H9 (cell line): Measurements from ENCODE around the gene COL19A1. TPM values are rescaled to one million over a fixed set of nuclear protein-coding genes. Genes with fewer than 3 reads are reported as not detected.

ENCODE experiments used
- DNase-seq: peaks from one replicate; pipeline ENCODE4 v3.0.0-alpha.2; 2017
- H2AFZ ChIP-seq: one replicate; pipeline ENCODE4 v1.6.1; 2013; ENCODE audit warnings: mild to moderate bottlenecking, low read length, control low read depth, moderate library complexity
- H2AK5ac ChIP-seq: 2 replicates; pipeline ENCODE4 v1.6.1; 2013; ENCODE audit warnings: low read length, control low read depth, mixed read lengths; ENCODE audit not compliant: insufficient read length
- H2BK120ac ChIP-seq: one replicate; pipeline ENCODE4 v1.6.1; 2013; ENCODE audit warnings: low read depth, mild to moderate bottlenecking, low read length, control low read depth, inconsistent platforms; ENCODE audit not compliant: poor library complexity, severe bottlenecking
- H2BK12ac ChIP-seq: 2 replicates; pipeline ENCODE4 v1.6.1; 2013; ENCODE audit warnings: low read length, control low read depth, mixed read lengths, low read depth; ENCODE audit not compliant: insufficient read length
- H2BK15ac ChIP-seq: 2 replicates; pipeline ENCODE4 v1.6.1; 2013; ENCODE audit warnings: low read depth, low read length, control low read depth
- H2BK20ac ChIP-seq: one replicate; pipeline ENCODE4 v1.6.1; 2013; ENCODE audit warnings: low read depth, mild to moderate bottlenecking, low read length, control low read depth, inconsistent platforms; ENCODE audit not compliant: poor library complexity, severe bottlenecking
- H2BK5ac ChIP-seq: 2 replicates; pipeline ENCODE4 v1.6.1; 2013; ENCODE audit warnings: low read length, control low read depth, mixed read lengths; ENCODE audit not compliant: insufficient read length
- H3K14ac ChIP-seq: 2 replicates; pipeline ENCODE4 v1.6.1; 2013; ENCODE audit warnings: low read length, control low read depth; ENCODE audit not compliant: insufficient read depth
- H3K18ac ChIP-seq: 2 replicates; pipeline ENCODE4 v1.6.1; 2013; ENCODE audit warnings: low read depth, mild to moderate bottlenecking, mixed read lengths, low read length, control low read depth; ENCODE audit not compliant: insufficient read length
- H3K23ac ChIP-seq: 2 replicates; pipeline ENCODE4 v1.6.1; 2013; ENCODE audit warnings: low read length, control low read depth, mixed read lengths, low read depth; ENCODE audit not compliant: insufficient read length
- H3K23me2 ChIP-seq: 2 replicates; pipeline ENCODE4 v1.6.1; 2013; ENCODE audit warnings: low read depth, mild to moderate bottlenecking, mixed read lengths, low read length, control low read depth; ENCODE audit not compliant: insufficient read length, poor library complexity, severe bottlenecking
- H3K27ac ChIP-seq: 2 replicates; pipeline ENCODE4 v1.5.1; 2013; ENCODE audit warnings: low read length, control low read depth, mixed read lengths, low read depth; ENCODE audit not compliant: insufficient read length
- H3K27me3 ChIP-seq: 2 replicates; pipeline ENCODE4 v1.6.1; 2013; ENCODE audit warnings: low read length, control low read depth, inconsistent platforms; ENCODE audit not compliant: insufficient read depth
- H3K4ac ChIP-seq: 2 replicates; pipeline ENCODE4 v1.6.1; 2013; ENCODE audit warnings: low read depth, mild to moderate bottlenecking, control low read depth, inconsistent platforms, low read length, moderate library complexity
- H3K4me1 ChIP-seq: 2 replicates; pipeline ENCODE4 v1.6.1; 2013; ENCODE audit warnings: low read length, control low read depth, inconsistent platforms; ENCODE audit not compliant: insufficient read depth
- H3K4me2 ChIP-seq: 2 replicates; pipeline ENCODE4 v1.6.1; 2013; ENCODE audit warnings: low read length, control low read depth, mixed read lengths; ENCODE audit not compliant: insufficient read length, insufficient read depth
- H3K56ac ChIP-seq: 2 replicates; pipeline ENCODE4 v1.6.1; 2013; ENCODE audit warnings: low read depth, mild to moderate bottlenecking, mixed read lengths, low read length, control low read depth; ENCODE audit not compliant: insufficient read length
- H3K79me1 ChIP-seq: 2 replicates; pipeline ENCODE4 v1.6.1; 2013; ENCODE audit warnings: low read depth, mild to moderate bottlenecking, moderate library complexity, low read length, control low read depth, inconsistent platforms; ENCODE audit not compliant: insufficient read depth, poor library complexity, severe bottlenecking
- H3K79me2 ChIP-seq: 2 replicates; pipeline ENCODE4 v1.6.1; 2013; ENCODE audit warnings: low read length, control low read depth, inconsistent platforms; ENCODE audit not compliant: insufficient read depth
- H3K9ac ChIP-seq: 2 replicates; pipeline ENCODE4 v1.6.1; 2013; ENCODE audit warnings: low read length, control low read depth, mixed read lengths; ENCODE audit not compliant: insufficient read length; ENCODE audit errors: extremely low read depth
- H3K9me3 ChIP-seq: one replicate; pipeline ENCODE4 v1.6.1; 2013; ENCODE audit warnings: low read depth, low read length, inconsistent platforms; ENCODE audit not compliant: control insufficient read depth
- H3T11ph ChIP-seq: one replicate; pipeline ENCODE4 v1.6.1; 2013; ENCODE audit warnings: mild to moderate bottlenecking, low read length, control low read depth, inconsistent platforms
- H4K20me1 ChIP-seq: one replicate; pipeline ENCODE4 v1.6.1; 2013; ENCODE audit not compliant: control insufficient read depth, insufficient read length, insufficient read depth
- H4K5ac ChIP-seq: 2 replicates; pipeline ENCODE4 v1.6.1; 2013; ENCODE audit warnings: low read depth, mild to moderate bottlenecking, mixed read lengths, low read length, control low read depth; ENCODE audit not compliant: insufficient read length
- H4K8ac ChIP-seq: replicated peaks from 2 replicates; pipeline ENCODE4 v1.6.1; 2013; ENCODE audit warnings: low read length, control low read depth, mixed read lengths, low read depth; ENCODE audit not compliant: insufficient read length
- H4K91ac ChIP-seq: 2 replicates; pipeline ENCODE4 v1.6.1; 2013; ENCODE audit warnings: low read depth, mild to moderate bottlenecking, moderate library complexity, mixed read lengths, low read length, control low read depth; ENCODE audit not compliant: insufficient read length
- H3K27ac Mint-ChIP-seq, 3 experiments: 2 replicates in 2 of 3; 3 replicates in 1 of 3; pipeline ENCODE4 v1.8.0; 2020 to 2021; ENCODE audit warnings: mixed read lengths in 3 of 3, mild to moderate bottlenecking in 1 of 3, moderate library complexity in 1 of 3
- H3K27me3 Mint-ChIP-seq: 2 replicates; pipeline ENCODE4 v1.8.0; 2021; ENCODE audit warnings: low read depth, mild to moderate bottlenecking, moderate library complexity, mixed read lengths
- H3K36me3 Mint-ChIP-seq, 3 experiments: 2 replicates in 2 of 3; 3 replicates in 1 of 3; pipeline ENCODE4 v1.8.0; 2020 to 2021; ENCODE audit warnings: low read depth in 3 of 3, mixed read lengths in 3 of 3; ENCODE audit not compliant: insufficient read depth in 1 of 3
- H3K4me1 Mint-ChIP-seq, 2 experiments: 2 replicates each; pipeline ENCODE4 v1.8.0; 2020; ENCODE audit warnings: mixed read lengths in 2 of 2
- H3K4me3 Mint-ChIP-seq, 2 experiments: 2 replicates in 1 of 2; 3 replicates in 1 of 2; pipeline ENCODE4 v1.8.0; 2020 to 2021; ENCODE audit warnings: mild to moderate bottlenecking in 2 of 2, mixed read lengths in 2 of 2, moderate library complexity in 1 of 2
- H3K9me3 Mint-ChIP-seq, 2 experiments: 2 replicates in 1 of 2; 3 replicates in 1 of 2; pipeline ENCODE4 v1.8.0; 2020; ENCODE audit warnings: mild to moderate bottlenecking in 2 of 2, mixed read lengths in 2 of 2, moderate library complexity in 1 of 2
- total RNA-seq: library from RNA; stranded (reverse); gene quantifications from 2 replicates; pipeline ENCODE4 v1.2.1, GENCODE V29; 2021
- TF ChIP-seq, protein P1 (sequence below): fragments of 200-600 bp; sonication (generic); conservative IDR thresholded peaks from 3 replicates; pipeline ENCODE4 v1.8.0; 2021; ENCODE audit warnings: antibody characterized with exemption, mild to moderate bottlenecking

COL19A1 gene
- total RNA-seq, 1 experiment from 2014 or later = not detected

- H3K4me2 ChIP-seq = no peak overlapping the region
- H3K23me2 ChIP-seq = no peaks in the 10 kb centered on the region
- no peak overlapping the region for H3K4ac ChIP-seq
- H2BK15ac ChIP-seq = no peak overlapping the region
- no peaks in the 10 kb centered on the region for H3K79me2 ChIP-seq
- H2AK5ac ChIP-seq = no peak overlapping the region
- H2BK20ac ChIP-seq = no peak overlapping the region
- Mint-ChIP-seq H3K4me3 (no peak overlapping the region), H3K27ac (no peak overlapping the region), H3K9me3 (no peaks in the 10 kb centered on the region), H3K4me1 (no peaks in the 10 kb centered on the region), H3K36me3 (no peaks in the 10 kb centered on the region), H3K27me3 (no peaks in the 10 kb centered on the region)
- no peak overlapping the region for H4K8ac ChIP-seq
- no peaks in the 10 kb centered on the region for H3K4me1 ChIP-seq
- H2BK120ac ChIP-seq = no peak overlapping the region
- H4K91ac ChIP-seq = no peak overlapping the region
- no peak overlapping the region for H3K27ac ChIP-seq
- H3K27me3 ChIP-seq = no peaks in the 10 kb centered on the region
- no peak overlapping the region for H3K18ac ChIP-seq
- no peaks in the 10 kb centered on the region for H4K20me1 ChIP-seq
- TF ChIP-seq, protein P1, sequence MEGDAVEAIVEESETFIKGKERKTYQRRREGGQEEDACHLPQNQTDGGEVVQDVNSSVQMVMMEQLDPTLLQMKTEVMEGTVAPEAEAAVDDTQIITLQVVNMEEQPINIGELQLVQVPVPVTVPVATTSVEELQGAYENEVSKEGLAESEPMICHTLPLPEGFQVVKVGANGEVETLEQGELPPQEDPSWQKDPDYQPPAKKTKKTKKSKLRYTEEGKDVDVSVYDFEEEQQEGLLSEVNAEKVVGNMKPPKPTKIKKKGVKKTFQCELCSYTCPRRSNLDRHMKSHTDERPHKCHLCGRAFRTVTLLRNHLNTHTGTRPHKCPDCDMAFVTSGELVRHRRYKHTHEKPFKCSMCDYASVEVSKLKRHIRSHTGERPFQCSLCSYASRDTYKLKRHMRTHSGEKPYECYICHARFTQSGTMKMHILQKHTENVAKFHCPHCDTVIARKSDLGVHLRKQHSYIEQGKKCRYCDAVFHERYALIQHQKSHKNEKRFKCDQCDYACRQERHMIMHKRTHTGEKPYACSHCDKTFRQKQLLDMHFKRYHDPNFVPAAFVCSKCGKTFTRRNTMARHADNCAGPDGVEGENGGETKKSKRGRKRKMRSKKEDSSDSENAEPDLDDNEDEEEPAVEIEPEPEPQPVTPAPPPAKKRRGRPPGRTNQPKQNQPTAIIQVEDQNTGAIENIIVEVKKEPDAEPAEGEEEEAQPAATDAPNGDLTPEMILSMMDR = no peak
- H2BK12ac ChIP-seq = no peak overlapping the region
- no peak overlapping the region for H3K14ac ChIP-seq
- H4K5ac ChIP-seq = no peak overlapping the region
- no peaks in the 10 kb centered on the region for H3K9me3 ChIP-seq
- no peak overlapping the region for H2AFZ ChIP-seq
- no peaks in the 10 kb centered on the region for H3K79me1 ChIP-seq
- H3K56ac ChIP-seq = no peak overlapping the region
- no peak overlapping the region for H2BK5ac ChIP-seq
- no peak for DNase-seq
- H3K9ac ChIP-seq = no peak overlapping the region
- H3T11ph ChIP-seq = no peak overlapping the region
- H3K23ac ChIP-seq = no peak overlapping the region
Measured at GRCh38 chr6:70028926-70029325, 162.6 kb downstream of the COL19A1 start.
